ENCODE data around the gene IRS2.

The IRS2 gene

DNA sequence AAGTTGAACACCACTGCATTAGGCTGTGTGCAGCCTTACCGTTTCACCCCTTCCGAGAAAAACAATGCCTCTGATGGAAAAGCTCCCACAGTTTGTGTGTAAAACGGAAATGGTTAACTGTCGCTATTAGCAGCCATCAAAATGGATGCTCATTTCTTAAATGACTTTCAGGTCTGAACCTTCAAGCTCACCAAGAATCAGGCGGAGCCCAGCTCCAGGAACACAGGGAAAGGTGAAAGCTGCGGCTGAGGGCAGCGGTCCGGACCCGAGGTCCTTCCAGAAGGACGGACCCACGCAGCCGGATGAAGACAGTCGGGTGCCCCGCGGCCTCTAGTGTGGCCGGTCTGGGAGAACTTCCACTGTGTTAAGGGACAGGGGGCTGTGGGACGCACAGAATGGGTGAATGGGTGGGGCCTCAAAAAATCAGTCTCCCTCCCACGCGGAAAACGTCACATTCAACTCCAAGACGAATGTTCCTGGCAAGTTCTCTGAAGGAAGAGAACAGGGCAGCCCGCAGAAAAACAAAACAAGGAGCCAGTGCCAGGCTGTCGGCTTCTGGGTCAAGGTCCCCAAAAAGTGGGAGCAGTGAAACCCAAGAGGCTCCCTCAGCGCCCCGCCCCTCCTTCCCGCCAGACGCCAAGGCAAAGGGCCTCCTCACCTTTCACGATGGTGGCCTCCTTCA is 4.9 kb downstream of the IRS2 start:
- no peak for DNase-seq (ENCODE audit: low spot score)

DNA sequence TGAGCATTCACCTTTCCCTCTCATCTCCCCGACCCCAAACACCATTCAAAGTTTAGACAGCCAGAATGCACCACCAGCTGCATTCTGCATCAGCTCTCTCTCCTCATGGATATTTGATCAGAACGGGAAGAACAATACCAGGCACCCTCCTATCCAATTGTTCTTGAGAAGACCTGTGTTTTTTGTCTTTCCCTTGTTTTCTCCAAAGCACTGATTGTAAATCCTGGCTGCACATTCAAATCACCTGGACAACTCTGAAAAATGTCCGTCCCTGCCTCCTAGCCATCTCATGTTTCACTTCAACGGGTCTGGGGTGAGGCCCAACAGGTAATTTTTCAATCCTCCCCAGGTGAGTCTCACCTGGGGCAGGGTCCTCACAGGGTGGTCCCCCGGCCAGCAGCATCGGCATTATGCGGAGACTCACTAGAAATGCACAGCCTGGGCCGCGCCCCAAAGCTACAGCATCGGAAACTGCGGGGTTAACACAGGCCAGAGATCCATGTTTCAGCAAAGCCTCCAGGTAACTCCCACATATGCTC is 5.5 kb downstream of the IRS2 start:
- no peak for DNase-seq (ENCODE audit: low spot score)

DNA sequence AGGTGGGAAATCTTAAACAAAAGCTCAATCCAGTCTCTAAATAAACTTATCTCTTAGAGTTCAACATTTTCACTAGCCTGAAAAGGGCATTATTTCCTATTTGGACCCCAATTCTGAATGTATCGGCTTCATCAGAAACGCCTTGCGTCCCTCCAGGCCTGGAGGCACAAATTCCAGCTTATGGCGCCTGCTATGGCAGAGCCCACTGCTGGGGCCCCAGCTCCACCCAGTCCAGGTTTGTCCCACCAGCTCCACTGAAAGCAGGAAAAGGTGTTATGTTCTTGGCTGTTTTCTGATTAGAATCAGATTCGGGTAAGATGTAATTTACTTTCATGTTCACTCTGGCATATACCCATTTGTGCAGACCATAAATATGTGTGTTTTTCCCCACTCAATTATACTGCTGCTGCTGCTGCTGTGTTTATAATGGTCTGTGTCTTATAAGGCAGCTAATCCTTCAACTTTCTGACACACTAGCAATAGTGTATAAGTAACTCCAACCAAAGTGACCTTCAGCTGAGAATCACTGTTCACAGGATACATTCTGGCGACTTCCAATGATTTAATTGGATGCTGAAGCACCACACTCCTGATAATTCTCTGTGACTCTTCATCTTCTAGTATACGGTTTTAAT is 6.4 kb downstream of the IRS2 start:
- DNase-seq (ENCODE audit: low spot score): no peak

DNA sequence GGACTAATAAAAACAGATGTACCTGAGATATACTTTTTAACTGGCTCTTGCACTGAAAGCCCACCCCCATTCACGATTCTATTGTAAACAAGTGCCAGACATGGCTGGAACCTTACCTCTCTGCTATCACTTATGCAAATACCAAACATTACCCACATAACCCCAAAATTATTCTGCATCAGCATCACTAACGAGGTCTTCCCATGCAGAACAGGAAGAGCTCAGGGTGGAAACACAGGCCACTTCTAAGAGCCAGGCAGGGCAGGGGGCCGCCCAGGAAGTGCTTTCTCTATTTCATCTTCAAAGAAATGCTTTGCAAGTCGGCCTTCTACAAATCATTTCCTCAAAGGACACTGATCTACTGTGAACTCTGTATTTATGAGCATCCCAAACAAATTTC is 7.3 kb downstream of the IRS2 start:
- no peak for DNase-seq (ENCODE audit: low spot score)

DNA sequence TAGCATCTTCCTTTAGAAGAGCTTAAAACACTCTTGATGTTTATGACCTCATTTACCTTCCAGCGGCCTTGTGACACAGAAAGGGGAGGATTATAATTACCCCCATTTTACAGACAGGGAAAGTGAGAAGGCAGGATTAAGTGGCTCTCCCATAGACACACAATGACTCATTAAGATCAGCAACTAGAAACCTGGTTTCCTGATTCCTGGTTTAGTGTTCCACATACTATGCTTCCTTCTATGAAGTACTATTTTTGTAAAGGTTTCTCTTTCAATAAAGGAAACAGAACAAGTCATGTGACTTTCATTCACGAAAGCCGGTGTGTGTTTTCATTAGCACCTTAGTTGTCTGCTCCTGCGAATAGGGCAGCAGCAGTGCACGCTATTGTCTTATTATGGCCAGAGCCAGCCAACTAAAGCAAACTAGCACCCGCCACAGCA is 8.3 kb downstream of the IRS2 start:
- DNase-seq (ENCODE audit: low spot score): no peak

GRCh38 chr13:109776575-109776974 is 9.8 kb downstream of the IRS2 start:
- DNase-seq (ENCODE audit: low spot score): no peak

GRCh38 chr13:109773786-109774185 is 12.6 kb downstream of the IRS2 start:
- DNase-seq (ENCODE audit: low spot score): no peak

DNA sequence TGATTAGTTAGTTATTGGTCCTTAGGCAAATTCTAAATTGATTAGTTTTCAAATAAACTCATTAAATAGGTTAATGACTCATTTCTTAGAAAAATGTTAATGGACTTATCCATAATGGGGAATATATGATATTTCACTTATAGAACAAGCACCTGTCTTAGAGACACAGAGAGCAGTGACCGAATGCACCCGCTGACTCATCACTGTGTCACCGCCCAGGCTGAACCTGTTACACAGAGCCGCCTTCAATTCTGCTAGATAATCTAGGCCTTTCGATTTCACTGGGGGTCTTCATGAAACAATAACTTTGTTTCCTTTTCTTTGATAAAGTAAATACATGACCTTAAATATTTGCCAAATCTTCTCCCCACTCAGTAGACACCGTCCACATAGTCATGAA is 13.1 kb downstream of the IRS2 start:
- no peak for DNase-seq (ENCODE audit: low spot score)

- no peak for DNase-seq (ENCODE audit: low spot score)
Observed at GRCh38 chr13:109771926-109772325, 14.5 kb downstream of the IRS2 start.

DNA sequence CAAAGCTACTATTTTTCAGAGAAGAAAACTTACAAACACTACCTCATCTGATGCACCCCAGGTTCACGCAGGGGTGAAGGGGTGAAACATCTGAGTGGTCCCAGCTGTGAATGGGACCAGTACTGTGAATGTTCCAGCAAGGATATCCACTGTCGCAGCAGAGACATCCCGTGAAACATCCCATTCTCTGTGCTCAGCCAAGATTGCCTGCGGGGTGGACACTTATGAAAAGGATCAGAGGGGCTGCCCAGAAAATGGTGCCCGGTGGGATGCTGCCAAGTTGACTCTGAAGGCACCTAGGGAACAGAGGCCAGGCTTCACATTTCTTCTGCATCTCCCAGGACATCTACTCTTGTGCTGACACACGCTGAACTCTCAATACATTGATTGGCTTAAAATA is 15.9 kb downstream of the IRS2 start:
- DNase-seq (ENCODE audit: low spot score): no peak

DNA sequence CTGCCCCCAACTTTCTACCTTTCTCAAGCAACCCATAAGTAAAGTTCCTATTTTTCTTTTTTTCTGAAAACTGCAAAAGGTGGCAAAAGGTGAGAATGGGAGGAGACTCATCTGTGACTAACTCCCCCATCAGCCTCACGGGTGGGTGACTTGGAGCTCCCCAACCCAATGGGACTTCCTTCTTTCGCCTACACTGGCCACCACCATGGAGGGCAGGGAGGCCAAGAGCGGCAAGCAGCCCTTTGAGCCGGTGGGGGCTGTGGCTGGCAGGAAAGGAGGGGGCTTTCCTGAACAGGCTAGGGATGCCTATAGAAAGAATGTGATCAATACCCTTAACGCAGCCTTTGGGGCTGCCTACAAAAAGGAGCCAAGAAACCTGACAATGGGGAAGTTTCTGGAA is 16.5 kb downstream of the IRS2 start:
- DNase-seq (ENCODE audit: low spot score): no peak

- no peak for DNase-seq (ENCODE audit: low spot score)
Observed at GRCh38 chr13:109769275-109769674, 17.1 kb downstream of the IRS2 start.

- no peak for DNase-seq (ENCODE audit: low spot score)
Observed at GRCh38 chr13:109768616-109769015, 17.8 kb downstream of the IRS2 start.

DNA sequence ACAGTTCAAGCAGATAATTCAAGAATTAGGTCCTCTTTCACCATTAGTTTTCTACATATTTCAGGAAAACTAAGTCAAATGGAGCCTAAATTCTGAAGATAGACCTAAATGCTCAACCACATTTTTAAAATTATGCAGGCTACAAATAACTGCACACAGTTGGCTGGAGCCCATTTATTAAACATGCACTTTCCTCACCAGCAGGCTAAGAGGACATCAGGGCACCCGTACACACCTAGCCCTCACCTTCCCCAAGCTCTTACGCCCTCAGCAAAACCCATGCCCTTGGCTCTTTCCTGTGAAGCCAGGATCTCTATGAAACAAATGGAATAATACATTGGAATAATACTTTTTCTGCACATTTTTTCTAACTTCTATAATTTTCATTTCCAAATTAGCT is 18.2 kb downstream of the IRS2 start:
- no peak for DNase-seq (ENCODE audit: low spot score)

- no peak for DNase-seq (ENCODE audit: low spot score)
Observed at GRCh38 chr13:109767023-109767422, 19.4 kb downstream of the IRS2 start.

- no peak for DNase-seq (ENCODE audit: low spot score)
Observed at GRCh38 chr13:109764470-109765291, 21.7 kb downstream of the IRS2 start.

- DNase-seq (ENCODE audit: low spot score): no peak
Observed at GRCh38 chr13:109764045-109764444, 22.3 kb downstream of the IRS2 start.

DNA sequence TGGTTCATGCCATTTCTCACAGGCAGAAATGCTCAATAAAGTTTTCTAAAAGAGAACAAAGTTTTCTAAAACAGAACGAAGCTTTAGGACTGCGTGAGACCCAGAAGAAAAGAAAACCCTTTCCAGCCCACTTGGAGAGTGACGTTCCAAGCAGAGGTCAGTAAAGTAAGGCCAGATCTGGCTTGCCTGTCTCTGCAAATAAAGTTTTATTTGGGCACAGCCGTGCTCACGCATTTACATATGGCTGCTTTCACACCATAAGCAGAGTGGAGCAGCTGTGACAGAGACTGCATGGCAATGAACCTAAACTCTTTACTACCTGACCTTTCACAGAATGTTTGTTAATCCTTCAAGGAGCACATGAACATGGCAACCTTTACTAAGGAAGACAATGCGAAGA is 23.6 kb downstream of the IRS2 start:
- DNase-seq (ENCODE audit: low spot score): no peak

GRCh38 chr13:109761695-109762094 is 24.7 kb downstream of the IRS2 start:
- no peak for DNase-seq (ENCODE audit: low spot score)

DNA sequence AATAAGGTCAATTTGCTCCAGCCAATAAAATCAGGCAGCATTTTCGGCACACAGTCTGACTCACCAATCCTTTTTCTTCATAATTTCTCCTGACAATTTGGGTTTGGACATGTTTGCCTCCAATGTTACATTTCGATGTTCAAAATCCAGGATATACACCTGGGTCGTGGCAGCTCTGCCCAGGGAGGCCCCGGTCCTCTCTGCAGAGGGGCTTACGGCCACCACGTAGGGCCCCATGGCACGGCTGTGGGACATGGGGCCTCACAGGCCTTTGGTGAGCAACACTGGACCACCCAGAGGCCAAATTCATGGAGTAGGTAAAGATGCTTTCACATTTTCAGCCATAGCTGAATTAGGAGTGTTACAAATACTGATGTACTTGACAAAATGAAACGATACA is 25.4 kb downstream of the IRS2 start:
- DNase-seq (ENCODE audit: low spot score): no peak

GRCh38 chr13:109760402-109760801 is 26.0 kb downstream of the IRS2 start:
- DNase-seq (ENCODE audit: low spot score): no peak

GRCh38 chr13:109759609-109760008 is 26.8 kb downstream of the IRS2 start:
- no peak for DNase-seq (ENCODE audit: low spot score)

- no peak for DNase-seq (ENCODE audit: low spot score)
Observed at GRCh38 chr13:109758937-109759480, 27.4 kb downstream of the IRS2 start.
